ENCODE data around the gene CTSH.

Gene CTSH, protein sequence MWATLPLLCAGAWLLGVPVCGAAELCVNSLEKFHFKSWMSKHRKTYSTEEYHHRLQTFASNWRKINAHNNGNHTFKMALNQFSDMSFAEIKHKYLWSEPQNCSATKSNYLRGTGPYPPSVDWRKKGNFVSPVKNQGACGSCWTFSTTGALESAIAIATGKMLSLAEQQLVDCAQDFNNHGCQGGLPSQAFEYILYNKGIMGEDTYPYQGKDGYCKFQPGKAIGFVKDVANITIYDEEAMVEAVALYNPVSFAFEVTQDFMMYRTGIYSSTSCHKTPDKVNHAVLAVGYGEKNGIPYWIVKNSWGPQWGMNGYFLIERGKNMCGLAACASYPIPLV

DNA sequence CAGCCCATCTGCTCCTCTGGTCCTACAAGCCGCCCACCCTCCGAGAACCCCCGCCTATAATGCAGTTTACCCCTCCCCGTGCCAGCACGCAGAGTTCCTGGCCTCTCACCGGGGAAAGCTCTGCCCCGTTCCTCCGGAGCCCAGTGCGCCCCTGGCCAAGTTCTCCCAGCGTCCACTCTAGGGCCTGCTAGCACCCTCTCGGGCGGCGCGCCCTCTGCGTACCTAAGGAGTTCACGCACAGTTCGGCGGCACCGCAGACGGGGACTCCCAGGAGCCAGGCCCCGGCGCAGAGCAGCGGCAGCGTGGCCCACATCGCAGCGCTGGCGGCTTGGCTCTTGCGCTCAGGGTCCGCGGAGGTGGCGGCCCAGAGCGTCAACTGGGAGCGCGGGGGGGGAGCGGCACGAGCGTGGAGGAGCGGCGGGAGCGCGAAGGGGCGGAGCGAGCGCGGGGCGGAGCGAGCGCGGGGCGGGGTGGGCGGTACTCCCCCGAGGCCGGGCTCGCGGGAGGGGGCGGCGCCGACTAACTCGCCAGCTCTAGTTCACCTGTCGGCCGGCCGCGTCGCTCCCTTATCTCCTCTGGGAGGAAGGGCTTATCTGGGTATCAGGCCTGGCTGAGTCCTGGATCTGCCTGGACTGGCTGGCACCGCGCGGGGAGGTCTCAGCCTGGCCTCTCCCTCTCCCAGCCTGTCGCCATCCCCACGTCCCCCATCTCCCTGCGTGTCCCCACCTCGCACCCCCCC is at the start of gene CTSH:
Gene CTSH, minus strand, starts transcription at position 378 of the 739 bp plus-strand sequence. Its CDS starts 65 bp downstream, at position 313.
- DNase-seq = peak; percentile 68

DNA sequence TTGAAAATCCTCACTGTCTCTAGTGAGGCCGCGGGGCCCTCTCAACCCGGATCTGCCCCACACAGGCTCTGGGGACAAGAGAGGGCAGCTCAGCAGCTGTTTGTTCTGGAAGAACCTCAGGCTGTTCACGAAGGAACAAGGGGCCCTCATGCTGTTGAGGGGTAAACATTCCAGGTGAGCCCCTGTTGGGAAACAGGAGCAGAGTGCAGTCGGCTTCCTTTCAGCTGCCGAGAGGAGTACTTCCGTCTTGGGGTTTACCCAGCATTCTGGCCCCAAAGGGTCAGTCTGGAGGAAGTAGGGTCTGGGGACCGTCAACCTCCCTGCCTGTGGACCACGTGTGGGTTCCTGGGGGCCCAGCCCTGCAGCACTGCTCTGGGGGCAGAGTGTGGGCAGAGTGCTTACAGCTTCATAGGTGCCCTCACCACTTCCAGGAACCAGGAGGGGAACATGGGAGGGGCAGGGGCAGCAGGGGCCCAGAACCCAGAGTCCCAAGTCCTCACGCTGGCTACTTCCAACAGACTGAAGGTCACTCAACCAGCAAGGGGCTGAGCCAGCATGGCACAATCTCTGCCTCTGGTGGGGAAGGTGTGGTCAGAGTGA is 49.2 kb upstream of the CTSH start:
- no peak for DNase-seq

DNA sequence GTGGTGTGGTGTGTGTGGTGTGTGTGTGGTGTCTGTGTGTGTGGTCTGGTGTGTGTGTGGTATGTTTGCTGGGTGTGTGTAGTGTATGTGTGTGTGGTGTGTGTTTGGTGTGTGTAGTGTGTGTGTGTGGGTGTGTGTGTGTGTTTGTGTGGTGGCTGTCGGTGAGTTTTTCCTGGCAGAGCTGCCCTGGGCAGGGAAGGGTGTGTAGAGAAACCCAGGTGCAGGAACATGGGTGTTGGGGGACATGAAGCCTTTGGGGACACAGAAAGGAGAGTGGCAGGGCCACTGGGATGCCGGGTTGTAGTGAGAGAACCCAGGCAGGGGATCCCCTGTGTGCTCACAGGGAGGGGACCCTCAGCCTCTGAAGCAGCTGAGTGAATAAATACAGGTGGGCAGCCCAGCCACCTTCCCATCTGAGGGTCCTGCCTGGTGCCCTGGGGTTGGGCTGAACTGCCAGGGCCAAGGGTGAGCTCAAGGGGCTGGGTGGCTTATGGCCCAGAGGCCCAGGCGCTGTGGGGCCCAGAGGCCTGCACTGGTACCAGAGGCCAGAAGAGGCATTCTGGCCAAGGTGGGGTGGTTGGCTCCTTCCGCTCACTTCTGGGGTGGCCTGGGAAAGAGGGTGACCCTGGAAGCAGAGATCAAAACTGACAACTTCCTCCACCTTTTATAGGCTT is 48.5 kb upstream of the CTSH start:
- DNase-seq = no peak

DNA sequence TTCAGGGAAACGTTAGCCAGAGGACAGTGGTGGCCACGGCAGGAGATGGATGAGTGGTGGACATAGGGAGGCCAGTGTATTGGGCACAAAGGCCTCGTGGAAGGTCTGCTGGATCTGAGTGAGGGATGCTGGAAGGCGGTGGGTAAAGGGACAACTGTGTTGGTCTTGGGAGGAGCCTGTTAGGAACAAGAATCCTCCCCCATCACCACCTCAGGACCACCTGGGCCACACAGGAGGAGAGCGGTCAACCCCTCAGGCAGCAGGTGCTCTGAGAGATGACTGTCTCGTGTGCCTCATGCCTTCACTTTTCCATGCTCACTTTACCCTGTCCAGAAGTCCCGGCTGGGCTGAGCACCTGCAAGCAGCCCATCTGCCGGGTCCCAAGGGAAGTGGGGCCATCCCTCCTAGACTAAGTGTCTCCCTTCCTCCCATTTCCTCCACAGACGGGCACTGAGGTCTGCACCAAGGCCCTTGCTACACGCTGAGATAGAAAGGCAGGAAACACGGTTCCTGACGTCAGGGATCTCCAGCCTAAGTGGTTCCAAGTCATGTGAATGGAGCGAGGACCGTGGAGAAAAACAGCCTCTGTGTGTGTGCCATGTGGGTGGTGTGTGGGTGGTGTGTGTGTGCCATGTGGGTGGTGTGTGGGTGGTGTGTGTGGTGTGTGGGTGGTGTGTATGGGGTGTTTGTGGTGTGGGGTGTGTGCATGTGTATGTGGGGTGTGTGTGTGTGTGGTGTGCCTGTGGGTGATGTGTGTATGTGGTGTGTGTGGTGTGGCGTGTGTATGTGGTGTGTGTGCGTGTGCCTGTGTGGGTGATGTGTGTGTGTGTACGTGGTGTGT is 47.8 kb upstream of the CTSH start:
- no peak for DNase-seq

DNA sequence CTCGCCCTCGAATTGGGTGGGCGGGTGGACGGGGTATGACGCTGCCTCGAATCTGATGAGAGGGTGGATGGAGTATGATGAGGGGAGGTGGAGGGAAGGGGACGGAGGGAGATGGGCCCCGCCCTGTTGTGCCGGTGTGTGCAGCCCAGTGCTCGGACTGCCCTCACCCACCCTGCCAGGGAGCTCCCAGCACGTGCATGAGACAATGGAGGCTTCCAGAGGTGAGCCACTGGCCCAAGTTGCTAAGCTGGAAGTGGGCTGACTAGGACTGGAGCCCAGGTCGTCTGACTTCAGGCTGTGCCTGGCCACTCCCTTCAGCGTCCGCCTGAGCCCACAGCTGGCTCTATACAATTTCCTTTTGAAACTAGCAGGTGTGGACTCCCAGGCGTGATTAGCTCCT is 47.0 kb upstream of the CTSH start:
- no peak for DNase-seq

DNA sequence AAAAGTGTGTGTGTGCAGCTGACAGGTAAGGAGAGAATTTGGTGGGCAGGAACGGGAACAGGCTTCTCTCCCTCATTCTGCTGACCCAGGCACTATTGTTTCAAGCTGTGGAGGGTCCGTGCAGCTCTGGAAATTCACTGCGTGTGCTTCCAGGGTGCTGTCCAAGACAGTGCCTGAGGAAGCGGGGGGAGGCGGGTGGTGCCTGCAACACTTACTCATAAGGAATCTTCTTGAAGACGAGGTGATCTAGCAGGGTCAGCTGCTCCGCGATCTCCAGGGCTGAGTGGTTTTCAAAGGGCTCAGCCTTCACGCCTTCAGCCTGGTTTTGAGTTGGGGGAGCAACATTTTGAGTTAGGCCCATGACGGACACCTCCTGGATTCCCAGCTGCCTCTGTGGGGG is 46.6 kb upstream of the CTSH start:
- DNase-seq = no peak

DNA sequence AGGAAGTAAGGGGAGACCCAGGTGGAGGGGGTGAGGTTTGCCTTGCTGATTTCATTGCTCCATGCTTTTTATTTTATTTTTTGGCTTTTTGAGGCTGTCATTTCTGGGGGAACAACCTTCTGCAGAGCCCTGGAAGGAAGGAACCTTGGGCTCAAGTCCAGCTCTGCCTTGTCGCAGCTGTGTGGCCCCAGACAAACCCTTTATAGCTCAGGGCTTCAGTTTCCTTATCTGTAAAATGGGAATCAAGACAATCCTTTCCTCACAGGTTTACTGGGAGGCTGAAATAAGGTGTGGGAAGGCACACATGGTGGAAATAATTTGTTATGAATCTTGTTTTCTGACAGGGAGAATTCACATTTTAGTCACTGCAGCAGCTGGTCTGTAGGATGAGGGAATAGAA is 45.4 kb upstream of the CTSH start:
- DNase-seq = no peak

DNA sequence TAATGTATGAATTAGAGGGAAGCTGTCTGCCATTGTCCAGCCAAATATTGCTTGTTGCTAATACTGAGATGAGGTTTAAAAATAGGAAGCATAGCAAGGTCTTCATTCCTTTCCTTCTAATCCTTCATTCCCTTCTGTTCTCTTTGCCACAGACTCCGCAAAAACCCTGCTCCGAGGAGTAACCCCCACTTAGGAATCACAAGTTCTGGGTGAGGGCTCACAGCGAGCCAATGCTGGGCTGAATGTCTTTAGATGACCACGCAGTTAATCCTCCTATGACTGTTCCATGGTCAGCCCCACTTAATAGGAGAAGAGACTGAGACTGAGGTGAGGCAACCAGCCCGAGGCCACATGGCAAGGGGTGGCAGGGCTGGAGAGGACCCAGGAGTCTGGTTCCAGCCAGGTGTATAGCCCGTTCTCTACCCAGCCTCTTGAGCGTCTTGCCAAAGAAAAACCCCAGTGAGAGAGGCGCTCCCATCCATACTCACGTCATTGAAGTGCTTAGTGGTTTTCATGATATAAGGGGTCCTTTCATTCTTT is 44.9 kb upstream of the CTSH start:
- DNase-seq = no peak

DNA sequence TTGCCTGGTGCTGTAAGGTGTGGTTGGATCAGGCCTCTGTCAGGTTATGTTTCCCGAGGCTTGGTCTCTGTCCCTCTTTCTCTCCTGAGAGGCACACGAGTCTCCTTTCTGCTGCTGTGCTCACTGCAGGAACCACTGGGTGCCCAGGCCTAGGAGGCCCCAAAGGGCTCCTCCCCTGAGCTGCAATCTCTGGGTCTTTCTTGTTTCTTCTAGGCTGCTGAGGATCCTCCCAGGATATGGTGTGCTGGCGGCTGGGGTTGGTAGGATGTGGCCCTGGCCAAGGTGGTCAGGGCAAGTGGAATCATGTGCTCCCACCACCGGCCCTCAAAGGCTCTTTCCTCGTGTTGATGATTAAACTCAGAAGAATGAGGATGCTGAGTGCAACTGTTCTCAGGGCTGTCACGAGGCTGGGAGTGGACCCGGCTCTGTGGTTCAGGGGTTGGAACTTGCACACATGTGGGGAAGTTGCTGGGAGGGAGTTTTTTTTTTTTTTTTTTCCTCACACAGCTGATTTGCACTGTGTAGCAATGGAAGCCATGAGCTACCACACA is 43.6 kb upstream of the CTSH start:
- no peak for DNase-seq

DNA sequence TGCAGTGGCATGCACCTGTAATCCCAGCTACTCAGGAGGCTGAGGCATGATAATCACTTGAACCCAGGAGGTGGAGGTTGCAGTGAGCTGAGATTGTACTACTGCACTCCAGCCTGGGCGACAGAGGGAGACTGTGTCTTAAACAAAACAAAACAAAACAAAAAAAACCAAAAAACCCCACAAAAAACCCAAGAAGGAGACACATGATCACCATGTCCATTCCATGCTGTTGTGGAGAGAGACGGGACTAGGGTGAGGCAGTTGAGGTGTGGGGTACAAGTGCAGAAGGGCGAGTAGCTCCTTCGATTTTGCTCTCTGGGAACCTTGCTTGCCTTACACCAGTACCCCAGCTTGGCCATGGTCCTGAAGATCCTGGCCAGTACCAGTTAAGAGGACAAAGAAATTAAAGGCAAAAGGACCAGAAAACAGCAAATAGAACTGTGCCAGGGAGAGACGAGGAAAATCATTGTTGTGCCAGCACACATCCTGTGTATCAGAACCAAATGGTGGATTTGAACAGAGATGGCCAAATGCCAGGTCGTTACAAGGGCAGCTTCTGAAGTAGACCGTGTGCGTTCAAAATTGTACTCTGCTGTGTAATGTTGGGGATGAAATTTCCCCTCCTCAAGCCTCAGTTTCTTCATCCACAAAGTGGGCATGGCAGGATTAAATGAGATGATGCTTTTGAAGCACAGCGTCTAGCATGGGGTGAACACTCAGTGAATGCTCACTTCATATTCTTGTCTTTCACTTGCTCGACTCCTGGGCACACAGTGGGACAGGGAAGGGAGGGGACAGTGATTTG is 42.9 kb upstream of the CTSH start:
- no peak for DNase-seq

DNA sequence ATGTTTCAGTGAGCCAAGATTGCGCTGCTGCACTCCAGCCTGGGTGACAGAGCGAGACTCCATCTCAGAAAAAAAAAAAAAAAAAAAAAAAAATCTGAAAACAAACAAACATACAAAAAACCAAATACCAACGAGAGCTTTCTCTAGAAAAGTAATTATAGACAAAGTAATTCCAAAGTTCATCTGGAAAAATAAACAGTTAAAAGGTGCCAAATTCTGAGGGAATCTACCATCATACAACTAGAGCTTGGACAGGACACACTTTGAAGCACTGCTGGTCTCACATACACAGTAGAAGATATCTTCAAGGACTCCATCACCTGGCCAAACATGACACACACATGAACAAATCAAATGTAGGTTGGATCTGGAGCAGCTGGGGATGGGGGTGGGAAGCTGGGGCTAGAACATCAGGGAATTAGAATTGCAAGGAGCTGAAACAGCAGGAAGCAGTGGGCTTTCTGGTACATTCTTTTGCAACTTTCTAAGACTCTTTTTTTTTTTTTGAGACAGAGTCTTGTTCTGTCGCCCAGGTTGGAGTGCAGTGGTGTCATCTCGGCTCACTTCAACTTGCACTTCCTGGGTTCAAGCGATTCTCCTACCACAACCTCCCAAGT is 41.1 kb upstream of the CTSH start:
- no peak for DNase-seq

DNA sequence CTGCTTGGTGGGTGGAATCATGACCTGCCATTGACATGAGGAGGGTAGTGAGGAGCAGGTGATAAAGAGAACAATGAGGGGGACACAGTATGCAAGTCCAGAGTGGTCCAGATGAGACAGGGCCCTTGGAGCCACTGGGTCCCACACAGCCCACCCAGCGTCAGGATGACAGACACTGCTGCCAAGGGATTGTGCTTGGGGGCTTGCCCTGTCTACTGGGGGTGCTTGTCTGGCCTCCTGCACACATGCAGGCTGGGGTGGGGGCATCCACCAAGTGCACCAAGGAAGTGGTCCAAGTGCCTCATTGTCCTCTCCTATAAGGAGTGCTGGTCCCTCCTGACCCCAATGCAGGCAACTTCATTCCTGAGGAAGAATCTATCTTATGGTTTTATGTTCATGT is 39.2 kb upstream of the CTSH start:
- DNase-seq = no peak

DNA sequence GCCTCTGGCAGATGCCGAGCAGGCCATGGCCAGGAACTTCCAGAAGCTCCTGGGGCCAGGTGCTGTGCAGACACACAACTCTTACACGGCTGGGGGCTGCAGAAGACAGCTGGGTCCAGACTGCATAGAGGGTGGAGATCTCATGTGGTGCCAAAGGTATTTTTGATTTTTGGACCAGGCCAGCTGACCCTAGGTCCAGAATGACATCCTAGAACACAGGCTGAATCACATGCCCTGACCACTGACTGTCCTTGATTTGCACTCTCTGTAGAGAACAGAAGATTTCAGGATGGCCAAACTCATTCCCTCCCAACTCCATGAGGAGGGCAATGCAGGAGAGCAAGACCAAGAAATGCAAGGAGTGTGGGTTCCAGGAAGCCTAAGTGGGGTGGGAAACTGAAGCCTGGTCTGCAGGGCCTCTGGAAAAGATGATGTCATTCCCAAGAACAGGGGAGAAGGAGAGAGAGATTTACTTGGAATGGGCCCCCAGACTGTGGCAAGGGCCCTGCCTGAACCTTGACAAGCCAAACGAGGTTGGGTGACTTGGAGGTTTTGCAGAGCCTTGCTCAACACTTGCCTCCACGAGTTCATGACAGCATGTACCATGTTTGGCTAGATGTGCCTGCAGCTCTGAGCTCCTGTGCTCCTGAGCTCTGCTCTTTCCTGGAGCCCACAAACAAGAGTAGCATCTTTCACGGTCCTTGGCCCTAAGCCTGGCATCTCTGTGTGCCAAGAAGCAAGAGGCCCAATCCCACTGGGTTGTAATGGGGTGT is 38.5 kb upstream of the CTSH start:
- DNase-seq = no peak

DNA sequence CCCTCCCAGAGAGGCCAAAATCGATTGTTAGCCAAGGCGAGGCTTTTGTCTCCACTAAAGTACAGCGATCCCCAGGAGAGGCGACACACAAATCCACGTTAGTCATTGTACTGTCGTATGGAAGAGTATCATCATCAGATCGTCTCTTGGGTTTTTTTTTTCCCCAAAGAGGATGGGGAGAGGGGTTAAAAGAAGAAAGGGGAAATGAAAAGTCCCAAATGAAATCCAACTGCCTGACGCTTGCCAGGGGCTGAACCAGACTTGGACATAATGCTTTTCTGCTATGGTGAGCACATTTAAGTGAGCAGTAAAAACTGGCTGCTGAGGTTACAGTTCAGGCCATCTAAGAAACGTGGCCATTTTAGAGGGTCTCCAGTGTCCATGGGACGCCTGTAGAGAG is 37.9 kb upstream of the CTSH start:
- no peak for DNase-seq

DNA sequence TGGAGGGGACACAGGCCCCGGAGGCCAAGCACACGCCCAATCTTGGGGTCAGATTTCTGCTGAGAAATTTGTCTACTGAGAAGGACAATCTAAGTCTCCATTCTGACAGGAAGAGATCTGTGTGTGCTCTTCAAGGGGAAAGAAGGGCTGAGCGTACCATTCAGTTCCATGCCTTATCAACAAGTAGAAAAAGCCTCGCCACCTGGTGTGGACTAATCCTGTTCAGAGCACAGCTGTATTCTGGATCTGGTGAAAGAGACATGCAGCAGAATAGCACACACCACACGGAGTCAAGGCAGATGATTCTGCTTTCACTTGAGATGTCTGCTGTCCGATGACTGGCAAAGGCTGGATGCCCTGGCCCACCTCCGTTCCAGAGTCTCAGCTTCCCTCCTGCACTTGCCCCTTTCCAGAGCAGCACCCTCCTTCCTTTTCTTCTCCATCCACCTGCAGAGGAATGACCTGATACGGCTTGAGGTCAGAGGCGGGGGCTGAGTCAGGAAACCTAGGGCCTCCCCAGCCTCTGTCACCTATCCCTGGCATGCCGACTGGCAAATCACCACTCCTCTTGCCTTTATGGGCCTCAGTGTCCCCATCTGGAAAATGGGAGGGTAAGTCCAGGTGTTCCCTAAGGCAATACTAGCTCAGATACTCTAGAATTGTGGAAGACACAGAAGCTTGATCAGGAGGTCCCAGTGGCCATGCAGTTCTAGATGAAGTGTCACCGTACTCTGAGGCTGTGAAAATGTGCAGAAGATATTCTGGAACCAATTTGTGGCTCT is 36.9 kb upstream of the CTSH start:
- DNase-seq = no peak

DNA sequence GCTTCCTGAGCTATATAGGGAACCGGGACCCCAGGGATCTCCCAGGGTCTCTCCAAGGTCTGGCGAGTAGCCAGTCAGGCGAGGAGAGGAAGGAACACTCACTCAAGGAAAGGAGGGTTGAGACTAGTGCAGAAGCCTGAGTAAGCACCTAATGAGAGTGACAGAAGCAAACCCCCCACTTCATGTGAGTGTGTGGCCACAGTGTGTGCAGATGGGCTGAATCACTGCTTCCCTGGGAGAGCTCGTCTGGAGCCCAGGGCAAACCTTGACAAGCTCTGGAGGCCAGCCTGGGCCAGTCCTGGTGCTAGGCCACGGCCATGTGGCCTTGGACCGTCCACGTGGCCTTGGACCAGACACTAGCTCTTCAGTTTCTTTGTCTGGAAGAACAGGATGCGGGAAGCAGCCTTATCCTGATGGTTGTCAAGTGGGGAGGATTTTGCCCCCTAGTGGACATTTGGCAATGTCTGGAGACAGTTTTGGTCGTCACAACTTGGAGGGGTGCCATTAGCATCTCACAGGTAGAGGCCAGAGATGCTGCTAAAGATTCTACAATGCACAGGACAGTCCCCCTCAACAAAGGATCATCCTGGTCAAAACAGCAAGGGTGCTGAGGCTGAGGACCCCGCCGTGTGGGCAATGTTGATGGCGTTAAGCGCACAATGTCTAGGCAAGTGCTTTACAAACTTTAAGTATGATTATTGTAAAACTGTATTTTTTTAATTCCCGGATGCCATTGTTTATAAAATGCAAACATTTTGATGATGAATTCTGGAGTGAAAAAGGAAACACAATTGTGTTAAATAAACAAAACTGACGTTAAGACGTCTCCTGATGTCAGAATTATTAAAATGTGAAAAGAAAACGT is 34.8 kb upstream of the CTSH start:
- DNase-seq = no peak

DNA sequence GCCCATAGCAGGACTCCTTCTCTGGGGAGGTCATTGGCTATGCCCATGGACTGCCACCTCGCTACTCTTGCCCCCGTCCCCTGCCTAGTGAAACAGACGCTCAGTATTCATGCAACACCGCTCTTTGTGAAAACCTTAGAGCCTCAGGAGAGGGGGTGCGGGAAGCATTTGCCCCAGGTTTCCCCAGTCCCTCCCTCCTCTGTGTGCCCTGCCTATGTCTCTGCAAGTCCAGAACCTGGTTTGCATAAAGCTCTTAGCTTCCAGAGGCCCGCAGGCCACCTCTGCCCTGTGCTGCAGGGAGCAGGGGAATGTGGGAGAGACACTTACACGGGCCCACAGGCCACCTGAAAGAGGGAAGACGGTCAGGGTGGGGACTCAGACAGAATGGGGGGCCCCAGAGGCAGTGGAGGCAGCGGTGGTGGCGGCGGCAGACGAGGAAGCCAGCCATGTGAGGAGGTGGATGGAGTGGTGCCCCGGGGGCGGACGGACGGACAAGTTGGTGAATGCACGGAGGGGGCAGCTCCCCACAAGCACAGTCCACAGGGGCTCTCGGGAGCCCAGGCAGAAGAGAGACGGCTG is 33.8 kb upstream of the CTSH start:
- DNase-seq = no peak

All from activated naive CD4-positive, alpha-beta T cell treated with anti-CD3 and anti-CD28 coated beads, Interleukin-2, amount 50 U/mL, for 16 hours (primary cell).